HepG2 (cell line): Measurements from ENCODE around the gene HOXA5. TPM values are rescaled to one million over a fixed set of nuclear protein-coding genes. Genes with fewer than 3 reads are reported as not detected.

ENCODE experiments used
- ATAC-seq: fragments of 200-7000 bp; cut with Tn5 transposase; 3 replicates; pipeline ENCODE4 v1.9.1; 2020; ENCODE audit warnings: mild to moderate bottlenecking, moderate library complexity
- BruUV-seq: library from RNA; stranded (reverse); fragments of 400-500 nt; replicated peaks from 2 replicates; lab custom pipeline; 2021; lab: Mats Ljungman, UMichigan
- CTCF ChIA-PET: fragments of 300-600 bp; formaldehyde crosslinking; extraction: SDS; loops from one replicate; lab custom pipeline; 2021; ENCODE audit warnings: low total read pairs, inconsistent platforms, low intra/inter-chr PET ratio; lab: Yijun Ruan, JAX
- POLR2A ChIA-PET: fragments of 350-600 bp; sonication (Branson Sonifier 250); formaldehyde crosslinking; loops from one replicate; lab custom pipeline; 2020; ENCODE audit warnings: antibody characterized with exemption, inconsistent platforms; lab: Yijun Ruan, JAX
- DNase-seq: peaks from one replicate; pipeline ENCODE4 v3.0.0-alpha.2; 2015; ENCODE audit warnings: low spot score
- FAIRE-seq: peaks from 3 replicates; lab custom pipeline; 2011; peaks lifted over from hg19 to GRCh38; lab: Jason Lieb, UNC
- H2AFZ ChIP-seq: one replicate; pipeline ENCODE4 v1.6.1; 2011; ENCODE audit warnings: low read length, inconsistent platforms
- H3K27ac ChIP-seq: fragments of 300-600 bp; 3 replicates; pipeline ENCODE4 v1.8.0; 2011; ENCODE audit warnings: mixed run types, mild to moderate bottlenecking, mixed read lengths, low read length, inconsistent platforms; ENCODE audit not compliant: insufficient read depth; ENCODE audit errors: extremely low read length
- H3K27me3 ChIP-seq, 2 experiments: fragments of 200-600 bp in 1 of 2; 2 replicates in 1 of 2; 3 replicates in 1 of 2; pipeline versions ENCODE4 v1.6.0 to v1.8.0; 2011; ENCODE audit warnings: low read length in 2 of 2, mild to moderate bottlenecking in 2 of 2, moderate library complexity in 2 of 2, inconsistent platforms in 1 of 2; ENCODE audit not compliant: insufficient read depth in 2 of 2, control insufficient read depth in 1 of 2
- H3K36me3 ChIP-seq, 2 experiments: fragments of 200-600 bp in 1 of 2; replicated peaks in 1 of 2; 2 replicates in 1 of 2; 3 replicates in 1 of 2; pipeline versions ENCODE4 v1.5.1 to v1.8.0; 2011; ENCODE audit warnings: low read length in 2 of 2, inconsistent platforms in 1 of 2; ENCODE audit not compliant: insufficient read depth in 2 of 2, control insufficient read depth in 1 of 2
- H3K4me1 ChIP-seq: 2 replicates; pipeline ENCODE4 v1.5.1; 2012; ENCODE audit warnings: low read length, inconsistent platforms; ENCODE audit not compliant: insufficient read depth
- H3K4me2 ChIP-seq: 2 replicates; pipeline ENCODE4 v1.6.0; 2011; ENCODE audit warnings: low read depth, low read length, inconsistent platforms
- H3K4me3 ChIP-seq, 3 experiments: fragments of 200-600 bp in 1 of 3; sonication (generic), shearing (Covaris generic) in 1 of 3; replicated peaks in 1 of 3; 2 replicates each; pipeline ENCODE4 v1.5.1; 2011 to 2016; ENCODE audit warnings: low read length in 3 of 3, inconsistent platforms in 2 of 3, low read depth in 2 of 3, mild to moderate bottlenecking in 2 of 3, control low read depth in 1 of 3, mixed read lengths in 1 of 3; ENCODE audit not compliant: insufficient read depth in 1 of 3
- H3K79me2 ChIP-seq: one replicate; pipeline ENCODE4 v1.6.1; 2011; ENCODE audit warnings: low read length, inconsistent platforms; ENCODE audit not compliant: insufficient read depth
- H3K9ac ChIP-seq: 2 replicates; pipeline ENCODE4 v1.6.0; 2011; ENCODE audit warnings: mild to moderate bottlenecking, low read depth, low read length, inconsistent platforms; ENCODE audit not compliant: insufficient read depth
- H3K9me3 ChIP-seq: 2 replicates; pipeline ENCODE4 v1.5.1; 2012; ENCODE audit warnings: mild to moderate bottlenecking, low read length
- H4K20me1 ChIP-seq: 2 replicates; pipeline ENCODE4 v1.6.0; 2011; ENCODE audit warnings: inconsistent platforms, mild to moderate bottlenecking, low read length, moderate library complexity; ENCODE audit not compliant: insufficient read depth
- RNF2 ChIP-seq: fragments of 450-650 bp; conservative IDR thresholded peaks from 2 replicates; pipeline ENCODE4 v1.6.1; 2016; ENCODE audit warnings: low read depth
- THAP11 ChIP-seq: IDR thresholded peaks from 2 replicates; pipeline ENCODE4 v1.6.1; 2016; ENCODE audit warnings: missing biosample characterization, missing genetic modification reagents
- WGBS: methylation state at CpG from one replicate; pipeline ENCODE4 v1.1.6; 2017; ENCODE audit warnings: low lambda C conversion rate; 5-methylcytosine and 5-hydroxymethylcytosine counted together
- in situ Hi-C: cut with HindIII; loops from 2 replicates; pipeline ENCODE4 v1.10.0; 2017; ENCODE audit warnings: low pct_unique_long_range_greater_than_20kb; ENCODE audit not compliant: extremely low pct_ligation_motif_present
- intact Hi-C: fragments of 100-400 bp; cut with micrococcal nuclease; formaldehyde crosslinking; loops from one replicate; pipeline ENCODE4 v1.10.0; 2022; ENCODE audit not compliant: unreplicated experiment
- polyA plus RNA-seq, 8 experiments: library from polyadenylated mRNA; depleted of rRNA in 3 of 8; stranded (reverse) in 7 of 8; unstranded in 1 of 8; fragments of >200 nt; fragmentation: Illumina TruSeq in 4 of 8; extraction: Trizol in 4 of 8; gene quantifications; 2 replicates each; pipeline versions ENCODE4 v1.2.1 to v1.2.3, GENCODE V29; 2011 to 2016; ENCODE audit warnings: low read depth in 4 of 8, missing spikeins in 1 of 8, mixed read lengths in 1 of 8; ENCODE audit not compliant: insufficient read depth in 1 of 8
- total RNA-seq, 5 experiments: library from RNA; depleted of rRNA; stranded (reverse); fragments of >200 nt; fragmentation: Illumina TruSeq; extraction: Trizol; gene quantifications; 2 replicates each; pipeline ENCODE4 v1.2.3, GENCODE V29; 2016; ENCODE audit warnings: low read depth in 1 of 5
- TF ChIP-seq, protein P1 (sequence below): sonication (generic); formaldehyde crosslinking; IDR thresholded peaks from 2 replicates; pipeline ENCODE4 v1.4.0; 2020; ENCODE audit warnings: mild to moderate bottlenecking, missing genetic modification reagents
- TF ChIP-seq, protein P2 (sequence below): sonication (generic); formaldehyde crosslinking; IDR thresholded peaks from 2 replicates; pipeline ENCODE4 v1.4.0; 2020; ENCODE audit warnings: missing genetic modification reagents
- TF ChIP-seq, protein P3 (sequence below): sonication (generic); formaldehyde crosslinking; IDR thresholded peaks from 2 replicates; pipeline ENCODE4 v1.5.1; 2020; ENCODE audit warnings: mild to moderate bottlenecking, missing genetic modification reagents, moderate library complexity

Gene HOXA5
- total and polyA plus RNA-seq, 2 of the 13 experiments (the other 11 are each of a cell fraction or from before 2014, with no cell fraction given): 3.2 to 3.6 TPM

DNA sequence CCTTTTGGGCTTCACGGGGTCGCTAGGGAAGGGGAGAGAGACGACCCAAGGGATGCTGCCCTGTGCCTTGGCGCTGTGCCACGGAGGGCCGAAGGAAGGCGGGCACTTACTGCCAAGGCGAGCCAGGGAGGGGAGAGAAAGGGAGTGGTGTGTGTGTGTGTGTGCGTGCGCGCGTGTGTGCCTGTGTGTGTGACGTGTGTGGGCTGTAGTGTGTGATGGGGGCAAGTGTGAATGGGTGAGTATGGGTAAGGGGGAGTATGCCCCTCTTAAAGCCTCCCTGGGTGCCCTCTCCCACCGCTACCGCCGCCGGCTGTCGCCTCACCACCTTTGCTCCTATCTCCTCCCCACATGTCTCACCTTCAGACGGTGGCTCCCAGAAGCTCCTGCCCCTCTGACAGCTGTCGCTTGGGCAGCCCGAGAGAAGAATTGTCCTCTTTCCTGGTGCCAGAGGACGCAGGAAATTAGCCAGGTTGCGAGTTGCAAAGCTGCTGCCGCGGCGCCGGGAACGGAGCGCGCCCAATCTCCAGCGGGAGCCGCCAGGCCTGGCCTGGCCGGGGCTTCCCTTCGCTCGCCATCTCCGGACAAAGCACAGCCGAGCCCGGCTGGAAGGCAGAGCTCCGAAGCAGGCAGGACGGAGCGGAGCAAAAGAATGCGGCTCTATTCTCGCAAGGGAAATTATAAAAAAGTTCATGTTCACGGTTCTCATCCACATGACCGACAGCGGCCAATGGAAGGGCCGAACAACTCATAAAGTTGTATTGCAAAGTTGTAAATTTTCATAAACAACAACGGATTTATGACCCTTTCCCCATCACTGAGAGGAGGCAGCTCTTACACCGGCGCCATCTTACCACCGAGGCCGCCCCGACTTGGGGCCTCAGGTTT, 8.7 kb upstream of the HOXA5 start, which contains the start of gene HOXA3:
TSS of gene HOXA3 (minus strand) at position 653 of the 885 bp plus-strand sequence. CDS start 41,943 bp downstream, outside the sequence.
- no peak for FAIRE-seq
- TF ChIP-seq, protein P1, sequence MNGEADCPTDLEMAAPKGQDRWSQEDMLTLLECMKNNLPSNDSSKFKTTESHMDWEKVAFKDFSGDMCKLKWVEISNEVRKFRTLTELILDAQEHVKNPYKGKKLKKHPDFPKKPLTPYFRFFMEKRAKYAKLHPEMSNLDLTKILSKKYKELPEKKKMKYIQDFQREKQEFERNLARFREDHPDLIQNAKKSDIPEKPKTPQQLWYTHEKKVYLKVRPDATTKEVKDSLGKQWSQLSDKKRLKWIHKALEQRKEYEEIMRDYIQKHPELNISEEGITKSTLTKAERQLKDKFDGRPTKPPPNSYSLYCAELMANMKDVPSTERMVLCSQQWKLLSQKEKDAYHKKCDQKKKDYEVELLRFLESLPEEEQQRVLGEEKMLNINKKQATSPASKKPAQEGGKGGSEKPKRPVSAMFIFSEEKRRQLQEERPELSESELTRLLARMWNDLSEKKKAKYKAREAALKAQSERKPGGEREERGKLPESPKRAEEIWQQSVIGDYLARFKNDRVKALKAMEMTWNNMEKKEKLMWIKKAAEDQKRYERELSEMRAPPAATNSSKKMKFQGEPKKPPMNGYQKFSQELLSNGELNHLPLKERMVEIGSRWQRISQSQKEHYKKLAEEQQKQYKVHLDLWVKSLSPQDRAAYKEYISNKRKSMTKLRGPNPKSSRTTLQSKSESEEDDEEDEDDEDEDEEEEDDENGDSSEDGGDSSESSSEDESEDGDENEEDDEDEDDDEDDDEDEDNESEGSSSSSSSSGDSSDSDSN (CRISPR knock-in tag): peak; percentile 61; the same call in 1 of the 2 replicates
- TF ChIP-seq, protein P2, sequence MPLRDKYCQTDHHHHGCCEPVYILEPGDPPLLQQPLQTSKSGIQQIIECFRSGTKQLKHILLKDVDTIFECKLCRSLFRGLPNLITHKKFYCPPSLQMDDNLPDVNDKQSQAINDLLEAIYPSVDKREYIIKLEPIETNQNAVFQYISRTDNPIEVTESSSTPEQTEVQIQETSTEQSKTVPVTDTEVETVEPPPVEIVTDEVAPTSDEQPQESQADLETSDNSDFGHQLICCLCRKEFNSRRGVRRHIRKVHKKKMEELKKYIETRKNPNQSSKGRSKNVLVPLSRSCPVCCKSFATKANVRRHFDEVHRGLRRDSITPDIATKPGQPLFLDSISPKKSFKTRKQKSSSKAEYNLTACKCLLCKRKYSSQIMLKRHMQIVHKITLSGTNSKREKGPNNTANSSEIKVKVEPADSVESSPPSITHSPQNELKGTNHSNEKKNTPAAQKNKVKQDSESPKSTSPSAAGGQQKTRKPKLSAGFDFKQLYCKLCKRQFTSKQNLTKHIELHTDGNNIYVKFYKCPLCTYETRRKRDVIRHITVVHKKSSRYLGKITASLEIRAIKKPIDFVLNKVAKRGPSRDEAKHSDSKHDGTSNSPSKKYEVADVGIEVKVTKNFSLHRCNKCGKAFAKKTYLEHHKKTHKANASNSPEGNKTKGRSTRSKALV (CRISPR knock-in tag): peak; percentile 80; the same call in 1 of the 2 replicates
- TF ChIP-seq, protein P3, sequence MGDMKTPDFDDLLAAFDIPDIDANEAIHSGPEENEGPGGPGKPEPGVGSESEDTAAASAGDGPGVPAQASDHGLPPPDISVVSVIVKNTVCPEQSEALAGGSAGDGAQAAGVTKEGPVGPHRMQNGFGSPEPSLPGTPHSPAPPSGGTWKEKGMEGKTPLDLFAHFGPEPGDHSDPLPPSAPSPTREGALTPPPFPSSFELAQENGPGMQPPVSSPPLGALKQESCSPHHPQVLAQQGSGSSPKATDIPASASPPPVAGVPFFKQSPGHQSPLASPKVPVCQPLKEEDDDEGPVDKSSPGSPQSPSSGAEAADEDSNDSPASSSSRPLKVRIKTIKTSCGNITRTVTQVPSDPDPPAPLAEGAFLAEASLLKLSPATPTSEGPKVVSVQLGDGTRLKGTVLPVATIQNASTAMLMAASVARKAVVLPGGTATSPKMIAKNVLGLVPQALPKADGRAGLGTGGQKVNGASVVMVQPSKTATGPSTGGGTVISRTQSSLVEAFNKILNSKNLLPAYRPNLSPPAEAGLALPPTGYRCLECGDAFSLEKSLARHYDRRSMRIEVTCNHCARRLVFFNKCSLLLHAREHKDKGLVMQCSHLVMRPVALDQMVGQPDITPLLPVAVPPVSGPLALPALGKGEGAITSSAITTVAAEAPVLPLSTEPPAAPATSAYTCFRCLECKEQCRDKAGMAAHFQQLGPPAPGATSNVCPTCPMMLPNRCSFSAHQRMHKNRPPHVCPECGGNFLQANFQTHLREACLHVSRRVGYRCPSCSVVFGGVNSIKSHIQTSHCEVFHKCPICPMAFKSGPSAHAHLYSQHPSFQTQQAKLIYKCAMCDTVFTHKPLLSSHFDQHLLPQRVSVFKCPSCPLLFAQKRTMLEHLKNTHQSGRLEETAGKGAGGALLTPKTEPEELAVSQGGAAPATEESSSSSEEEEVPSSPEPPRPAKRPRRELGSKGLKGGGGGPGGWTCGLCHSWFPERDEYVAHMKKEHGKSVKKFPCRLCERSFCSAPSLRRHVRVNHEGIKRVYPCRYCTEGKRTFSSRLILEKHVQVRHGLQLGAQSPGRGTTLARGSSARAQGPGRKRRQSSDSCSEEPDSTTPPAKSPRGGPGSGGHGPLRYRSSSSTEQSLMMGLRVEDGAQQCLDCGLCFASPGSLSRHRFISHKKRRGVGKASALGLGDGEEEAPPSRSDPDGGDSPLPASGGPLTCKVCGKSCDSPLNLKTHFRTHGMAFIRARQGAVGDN (CRISPR knock-in tag): peak; percentile 39; the same call in 1 of the 2 replicates
- TF ChIP-seq RNF2 (peak; percentile 39; the same call in 1 of the 2 replicates), THAP11 (CRISPR knock-in tag) (no peak)

More for the DNA sequence above, 8.7 kb upstream of the HOXA5 start, which contains the start of gene HOXA3:
- 48% methylated on average over 42 of the region's 53 CpGs for WGBS
- peak; percentile 7; the same call in 2 of the 3 replicates for ATAC-seq
- Histone ChIP-seq H2AFZ (no peak within 1 kb of the TSS), H3K79me2 (peaks cover 5% of the 10 kb centered on the region), H3K27me3 (peaks cover 6 to 54% of the 10 kb centered on the region in 2 experiments), H3K9me3 (no peaks in the 10 kb centered on the region), H3K4me2 (peak within 1 kb of the TSS; percentile 88), H3K4me3 (peak within 1 kb of the TSS; percentile 2 to 88 (median 85); a peak in 3 of 6 replicates), H4K20me1 (no peaks in the 10 kb centered on the region), H3K36me3 (no peaks in the 10 kb centered on the region), H3K9ac (no peak within 1 kb of the TSS), H3K27ac (no peak within 1 kb of the TSS), H3K4me1 (peaks cover 51% of the 10 kb centered on the region)
- no TSS peak for BruUV-seq
- POLR2A ChIA-PET: interaction anchor here (0.8 kb wide), 1 partner anchor 21 kb away, joined by 3 read pairs; no protein-coding TSS in a partner anchor
- no peak for DNase-seq
- intact Hi-C loops (no loop called here), in situ Hi-C loops (loop anchor here (25.0 kb wide), 1 partner anchor 1065 kb away; no protein-coding TSS in a partner anchor)
- CTCF ChIA-PET: interaction anchor here (0.6 to 1.7 kb wide), 2 partner anchors 9 to 44 kb away, joined by 3 to 13 read pairs; no protein-coding TSS in a partner anchor
